Loucy (cell line): ENCODE results near the gene DIRAS3.

Source experiments
- H2AFZ ChIP-seq: fragments of 200-600 bp; sonication (generic); 2 replicates; pipeline ENCODE4 v1.6.0; 2016; ENCODE audit warnings: antibody characterized with exemption, mild to moderate bottlenecking, low read length, moderate library complexity
- H3F3A ChIP-seq: fragments of 200-600 bp; 2 replicates; pipeline ENCODE4 v1.6.0; 2016; ENCODE audit warnings: antibody characterized with exemption, low read depth, mild to moderate bottlenecking
- H3K27me3 ChIP-seq: fragments of 200-600 bp; sonication (generic); 2 replicates; pipeline ENCODE4 v1.6.1; 2014; ENCODE audit warnings: low read length, mild to moderate bottlenecking; ENCODE audit not compliant: insufficient read depth, poor library complexity, severe bottlenecking
- H3K36me3 ChIP-seq: fragments of 200-600 bp; sonication (generic); 2 replicates; pipeline ENCODE4 v1.6.1; 2016; ENCODE audit warnings: low read length; ENCODE audit not compliant: insufficient read depth
- H3K4me1 ChIP-seq: fragments of 200-600 bp; sonication (generic); 2 replicates; pipeline ENCODE4 v1.5.1; 2014; ENCODE audit warnings: low read length, mild to moderate bottlenecking; ENCODE audit not compliant: insufficient read depth, poor library complexity, severe bottlenecking
- H3K4me2 ChIP-seq: fragments of 200-600 bp; sonication (generic); 2 replicates; pipeline ENCODE4 v1.6.0; 2014; ENCODE audit warnings: antibody characterized with exemption, low read length, low read depth, mild to moderate bottlenecking; ENCODE audit not compliant: poor library complexity, severe bottlenecking
- H3K4me3 ChIP-seq: fragments of 200-600 bp; sonication (generic); 2 replicates; pipeline ENCODE4 v1.5.1; 2014; ENCODE audit warnings: low read length, mild to moderate bottlenecking, mixed read lengths; ENCODE audit not compliant: poor library complexity, severe bottlenecking
- H3K79me2 ChIP-seq: fragments of 200-600 bp; sonication (generic); 2 replicates; pipeline ENCODE4 v1.6.1; 2014; ENCODE audit warnings: low read length; ENCODE audit not compliant: insufficient read depth
- H3K9ac ChIP-seq: fragments of 200-600 bp; sonication (generic); 2 replicates; pipeline ENCODE4 v1.6.0; 2014; ENCODE audit warnings: mild to moderate bottlenecking, low read depth, low read length, moderate library complexity; ENCODE audit not compliant: poor library complexity, severe bottlenecking
- H3K9me2 ChIP-seq: fragments of 200-600 bp; sonication (generic); replicated peaks from 2 replicates; pipeline ENCODE4 v1.6.1; 2016; ENCODE audit warnings: low read depth, low read length, mixed read lengths
- H3K9me3 ChIP-seq: fragments of 200-600 bp; sonication (generic); 2 replicates; pipeline ENCODE4 v1.6.1; 2014; ENCODE audit warnings: mild to moderate bottlenecking, antibody characterized with exemption, low read length, low read depth; ENCODE audit not compliant: insufficient read depth
- H4K20me1 ChIP-seq: fragments of 200-600 bp; sonication (generic); 2 replicates; pipeline ENCODE4 v1.6.0; 2014; ENCODE audit warnings: antibody characterized with exemption, low read length, mild to moderate bottlenecking; ENCODE audit not compliant: insufficient read depth, poor library complexity, severe bottlenecking
- CTCF ChIP-seq: fragments of 200-600 bp; sonication (generic); conservative IDR thresholded peaks from 2 replicates; pipeline ENCODE4 v1.5.1; 2014; ENCODE audit warnings: mild to moderate bottlenecking, antibody characterized with exemption, low read length
- EZH2phosphoT487 ChIP-seq: fragments of 200-600 bp; IDR thresholded peaks from 2 replicates; pipeline ENCODE4 v1.6.1; 2018; ENCODE audit warnings: antibody characterized with exemption, mild to moderate bottlenecking, moderate library complexity, borderline replicate concordance

The DIRAS3 gene

GRCh38 chr1:68085752-68086151, 35.3 kb upstream of the DIRAS3 start:
- Histone ChIP-seq H3K4me3 (no peak overlapping the region), H3K79me2 (no peaks in the 10 kb centered on the region), H3K4me1 (no peaks in the 10 kb centered on the region), H3K9ac (no peak overlapping the region), H3K9me2 (no peaks in the 10 kb centered on the region; the same call in 1 of the 2 replicates), H2AFZ (no peak overlapping the region), H3K4me2 (no peak overlapping the region), H3K36me3 (no peaks in the 10 kb centered on the region), H3F3A (no peaks in the 10 kb centered on the region), H3K9me3 (no peaks in the 10 kb centered on the region), H4K20me1 (no peaks in the 10 kb centered on the region), H3K27me3 (no peaks in the 10 kb centered on the region)
- TF ChIP-seq CTCF (no peak), EZH2phosphoT487 (no peak)

DNA sequence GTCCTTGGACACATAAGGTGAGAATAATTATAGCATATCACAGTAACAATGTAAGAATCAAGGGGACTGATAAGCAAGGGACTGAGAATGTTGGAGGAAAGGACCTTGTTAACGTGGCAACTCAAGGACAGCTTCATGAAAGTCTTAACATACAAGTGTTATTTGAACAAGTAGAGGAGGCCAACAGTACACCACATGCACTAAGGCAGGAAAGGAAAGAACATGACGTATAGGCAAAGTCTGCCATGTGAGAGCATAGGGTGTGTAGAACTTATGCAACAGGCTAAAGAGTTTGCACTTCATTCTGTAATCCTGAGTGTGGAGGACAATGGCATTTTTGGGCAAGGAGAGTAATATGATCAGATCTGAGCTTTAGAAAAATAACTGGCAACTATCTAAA, 33.3 kb upstream of the DIRAS3 start:
- Histone ChIP-seq H3F3A (no peaks in the 10 kb centered on the region), H3K4me3 (no peak overlapping the region), H3K4me1 (no peaks in the 10 kb centered on the region), H4K20me1 (no peaks in the 10 kb centered on the region), H3K36me3 (no peaks in the 10 kb centered on the region), H3K4me2 (no peak overlapping the region), H3K9ac (no peak overlapping the region), H3K79me2 (no peaks in the 10 kb centered on the region), H3K27me3 (no peaks in the 10 kb centered on the region), H3K9me3 (no peaks in the 10 kb centered on the region), H3K9me2 (no peaks in the 10 kb centered on the region; the same call in 1 of the 2 replicates), H2AFZ (no peak overlapping the region)
- TF ChIP-seq EZH2phosphoT487 = no peak
- no peak for TF ChIP-seq CTCF

- Histone ChIP-seq H3K36me3 (no peaks in the 10 kb centered on the region), H4K20me1 (no peaks in the 10 kb centered on the region), H3K4me3 (no peak overlapping the region), H3F3A (no peaks in the 10 kb centered on the region), H3K27me3 (no peaks in the 10 kb centered on the region), H3K79me2 (no peaks in the 10 kb centered on the region), H3K4me1 (no peaks in the 10 kb centered on the region), H3K9me3 (no peaks in the 10 kb centered on the region), H2AFZ (no peak overlapping the region), H3K9me2 (no peaks in the 10 kb centered on the region; the same call in 1 of the 2 replicates), H3K9ac (no peak overlapping the region), H3K4me2 (no peak overlapping the region)
- TF ChIP-seq EZH2phosphoT487 = no peak
Measured at GRCh38 chr1:68081775-68082283, 31.4 kb upstream of the DIRAS3 start.

DNA sequence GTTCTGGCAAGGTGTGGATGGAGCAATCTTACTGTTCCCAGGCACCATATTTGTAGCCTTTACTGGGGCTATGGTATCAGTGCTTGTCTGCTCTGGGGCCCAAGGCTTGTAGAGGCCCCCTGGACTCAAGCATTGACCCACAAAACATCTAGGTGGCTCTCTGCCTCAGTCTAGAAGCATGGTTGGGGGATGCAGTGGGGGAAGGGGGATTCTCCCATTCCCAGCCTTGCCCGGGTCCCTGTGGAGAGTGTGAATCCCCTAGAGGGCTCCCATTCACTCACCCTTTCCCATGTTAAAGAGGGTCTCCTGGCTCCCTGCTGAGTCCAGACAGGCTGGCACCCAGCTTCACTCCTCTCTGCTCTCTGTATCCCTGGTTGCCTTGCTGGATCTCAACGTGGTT, 28.2 kb upstream of the DIRAS3 start:
- H3K9me3 ChIP-seq = no peaks in the 10 kb centered on the region
- H3K27me3 ChIP-seq = no peaks in the 10 kb centered on the region
- H3F3A ChIP-seq = no peaks in the 10 kb centered on the region
- H3K79me2 ChIP-seq = no peaks in the 10 kb centered on the region
- H3K9me2 ChIP-seq = no peaks in the 10 kb centered on the region; the same call in 1 of the 2 replicates
- H3K36me3 ChIP-seq = no peaks in the 10 kb centered on the region
- H3K4me3 ChIP-seq = no peak overlapping the region
- H2AFZ ChIP-seq = no peak overlapping the region
- H3K4me1 ChIP-seq = no peaks in the 10 kb centered on the region
- no peak for TF ChIP-seq EZH2phosphoT487
- TF ChIP-seq CTCF = no peak
- H4K20me1 ChIP-seq = no peaks in the 10 kb centered on the region
- no peak overlapping the region for H3K9ac ChIP-seq
- no peak overlapping the region for H3K4me2 ChIP-seq
